K562 (cell line): ENCODE measurements around the gene METTL24.

Experiments used
- CBX1 ChIP-seq: sonication (generic); IDR thresholded peaks from 2 replicates; pipeline ENCODE4 v1.6.1; 2016; ENCODE audit warnings: antibody characterized with exemption, low read depth, mild to moderate bottlenecking
- CCAR2 ChIP-seq: fragments of 200-400 bp; formaldehyde crosslinking; IDR thresholded peaks from 2 replicates; pipeline ENCODE4 v1.6.1; 2017; ENCODE audit warnings: mild to moderate bottlenecking, low read depth, low read length
- ESRRA ChIP-seq: fragments of 450-650 bp; IDR thresholded peaks from 2 replicates; pipeline ENCODE4 v1.6.1; 2014; ENCODE audit warnings: low read depth, mild to moderate bottlenecking, moderate library complexity, borderline replicate concordance
- NFIC ChIP-seq: fragments of 450-650 bp; IDR thresholded peaks from 2 replicates; pipeline ENCODE4 v1.6.1; 2017; ENCODE audit warnings: mild to moderate bottlenecking, inconsistent platforms
- NR2C2 ChIP-seq, 2 experiments: fragments of 200-800 bp in 1 of 2; sonication (Bioruptor generic) in 1 of 2; sonication (generic) in 1 of 2; formaldehyde crosslinking in 1 of 2; IDR thresholded peaks; 2 replicates each; pipeline versions ENCODE4 v1.6.1 to v1.8.0; 2016 to 2022; ENCODE audit warnings: mild to moderate bottlenecking in 1 of 2, missing compliant biosample characterization in 1 of 2, missing genetic modification characterization in 1 of 2, missing genetic modification reagents in 1 of 2
- POLR3A ChIP-seq: IDR thresholded peaks from 2 replicates; pipeline ENCODE4 v1.6.1; 2011; ENCODE audit warnings: borderline replicate concordance, mild to moderate bottlenecking, moderate library complexity; ENCODE audit not compliant: insufficient read length, insufficient read depth; ENCODE audit errors: extremely low read depth
- TAF7 ChIP-seq: fragments of 450-650 bp; IDR thresholded peaks from 2 replicates; pipeline ENCODE4 v1.6.1; 2016; ENCODE audit warnings: missing genetic modification characterization, missing compliant biosample characterization
- TF ChIP-seq, protein P1 (sequence below), 3 experiments: IDR thresholded peaks in 2 of 3; conservative IDR thresholded peaks in 1 of 3; 2 replicates each; pipeline ENCODE4 v1.5.1; 2011 to 2012; ENCODE audit warnings: low read length in 3 of 3, mild to moderate bottlenecking in 3 of 3, control low read depth in 2 of 3, improper control_type of control experiment in 1 of 3, inconsistent platforms in 1 of 3, low read depth in 1 of 3, mixed read lengths in 1 of 3, moderate library complexity in 1 of 3; ENCODE audit not compliant: insufficient read depth in 2 of 3

DNA sequence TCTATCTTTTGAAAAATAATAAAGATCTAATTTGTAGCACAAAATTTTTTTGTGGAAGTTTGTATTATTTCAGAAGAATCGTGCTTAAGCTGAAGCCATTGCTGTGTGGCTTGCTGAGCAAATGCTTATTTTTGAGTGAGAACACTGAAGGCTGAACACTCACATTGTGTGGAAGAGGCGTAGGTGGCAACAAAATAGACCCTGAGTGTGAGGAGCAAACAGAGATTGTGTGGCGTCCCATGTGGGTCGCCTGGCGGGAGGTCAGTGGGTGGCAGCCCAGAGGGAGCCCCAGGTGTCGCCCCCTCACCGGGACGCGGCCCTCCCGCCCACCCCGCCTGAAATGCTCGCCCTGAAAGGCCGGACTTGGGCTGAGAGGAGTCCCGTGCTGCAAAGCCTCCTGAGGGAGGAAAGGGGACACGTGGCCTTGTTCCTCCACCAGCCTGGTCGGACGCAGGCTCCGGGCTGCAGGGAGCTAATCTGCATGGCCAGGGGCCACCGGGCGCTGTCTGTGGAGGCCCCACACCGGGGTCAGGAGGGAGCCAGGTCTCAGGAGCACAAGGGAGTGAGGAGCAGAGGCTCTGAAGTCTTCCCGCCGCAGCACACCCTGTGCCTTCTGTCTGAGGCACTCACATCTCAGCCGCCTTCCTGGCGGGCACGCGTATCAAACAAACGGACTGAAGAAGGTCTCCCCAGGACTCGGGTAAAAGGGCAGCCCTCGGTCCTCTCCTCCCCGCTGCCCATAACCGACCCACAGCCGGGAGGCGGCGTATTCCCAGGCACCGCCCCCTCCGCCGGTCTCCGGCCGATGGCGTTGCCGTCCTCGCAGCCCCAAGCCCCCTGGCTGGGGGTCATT, 41.3 kb upstream of the METTL24 start:
- TF ChIP-seq ESRRA (no peak), NFIC (no peak), NR2C2 (CRISPR knock-in tag; IDR thresholded peaks at IDR 0.05) (no peak), NR2C2 (tag; IDR thresholded peaks at IDR 0.05) (no peak), TAF7 (no peak), CBX1 (no peak), CCAR2 (no peak), POLR3A (no peak)
- TF ChIP-seq, protein P1, sequence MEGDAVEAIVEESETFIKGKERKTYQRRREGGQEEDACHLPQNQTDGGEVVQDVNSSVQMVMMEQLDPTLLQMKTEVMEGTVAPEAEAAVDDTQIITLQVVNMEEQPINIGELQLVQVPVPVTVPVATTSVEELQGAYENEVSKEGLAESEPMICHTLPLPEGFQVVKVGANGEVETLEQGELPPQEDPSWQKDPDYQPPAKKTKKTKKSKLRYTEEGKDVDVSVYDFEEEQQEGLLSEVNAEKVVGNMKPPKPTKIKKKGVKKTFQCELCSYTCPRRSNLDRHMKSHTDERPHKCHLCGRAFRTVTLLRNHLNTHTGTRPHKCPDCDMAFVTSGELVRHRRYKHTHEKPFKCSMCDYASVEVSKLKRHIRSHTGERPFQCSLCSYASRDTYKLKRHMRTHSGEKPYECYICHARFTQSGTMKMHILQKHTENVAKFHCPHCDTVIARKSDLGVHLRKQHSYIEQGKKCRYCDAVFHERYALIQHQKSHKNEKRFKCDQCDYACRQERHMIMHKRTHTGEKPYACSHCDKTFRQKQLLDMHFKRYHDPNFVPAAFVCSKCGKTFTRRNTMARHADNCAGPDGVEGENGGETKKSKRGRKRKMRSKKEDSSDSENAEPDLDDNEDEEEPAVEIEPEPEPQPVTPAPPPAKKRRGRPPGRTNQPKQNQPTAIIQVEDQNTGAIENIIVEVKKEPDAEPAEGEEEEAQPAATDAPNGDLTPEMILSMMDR (IDR thresholded peaks at IDR 0.05 in 2 of 3, conservative IDR thresholded peaks at IDR 0.05 in 1 of 3; ENCODE audit: insufficient read depth in 2 of 3, low read depth in 1 of 3, low read length in 3 of 3): no peak
